ENCODE results near the gene RNPC3. TPM values are rescaled to one million over a fixed set of nuclear protein-coding genes. Genes with fewer than 3 reads are reported as not detected.
"Not testable (repeated sequence)": the region's sequence is repeated elsewhere in the genome, so short reads cannot be mapped to it uniquely, and the experiment has no call there.

Gene RNPC3
- total and polyA plus RNA-seq, 2 experiments from 2014 or later, result 13.4 to 38.2 TPM

- TF ChIP-seq ETS1 (IDR thresholded peaks at IDR 0.05) (no peak), REST (IDR thresholded peaks at IDR 0.05; ENCODE audit: unreplicated experiment) (no peak), EZH2phosphoT487 (IDR thresholded peaks at IDR 0.05; ENCODE audit: unreplicated experiment) (no peak)
Observed at GRCh38 chr1:103576065-103576464, 50.6 kb downstream of the RNPC3 start (continued).

GRCh38 chr1:103576784-103577183 lies 51.3 kb downstream of the RNPC3 start:
- H3K9me2 ChIP-seq (ENCODE audit: insufficient read depth); DNase-seq (ENCODE audit: low spot score); H3K4me1 Mint-ChIP-seq; H3K79me2 ChIP-seq (replicated peaks; ENCODE audit: insufficient read depth); H3K36me3 ChIP-seq (ENCODE audit: insufficient read depth); H3K9me3 Mint-ChIP-seq; H4K20me1 ChIP-seq (replicated peaks; ENCODE audit: insufficient read depth); H2AFZ ChIP-seq; H3K27me3 ChIP-seq (ENCODE audit: insufficient read depth); H3K27ac ChIP-seq (ENCODE audit: low read depth); H3K27ac Mint-ChIP-seq; H3K4me1 ChIP-seq (ENCODE audit: insufficient read depth); H3K4me3 Mint-ChIP-seq; ATAC-seq; H3K4me2 ChIP-seq; H3K4me3 ChIP-seq; H3K27me3 Mint-ChIP-seq (ENCODE audit: insufficient read depth, low read depth, poor library complexity); H3F3A ChIP-seq (replicated peaks; ENCODE audit: low read depth); H3K36me3 Mint-ChIP-seq (ENCODE audit: low read depth): not testable (repeated sequence)

GRCh38 chr1:103582464-103582863 lies 57.0 kb downstream of the RNPC3 start:
- no peak for DNase-seq (ENCODE audit: low spot score)
- Mint-ChIP-seq H3K4me3 (no peak overlapping the region), H3K27me3 (ENCODE audit: insufficient read depth, low read depth, poor library complexity) (no peaks in the 10 kb centered on the region), H3K9me3 (peaks cover 6% of the 10 kb centered on the region), H3K36me3 (ENCODE audit: low read depth) (peaks cover 3% of the 10 kb centered on the region; the same call in 2 of the 3 replicates), H3K27ac (no peak overlapping the region), H3K4me1 (no peaks in the 10 kb centered on the region)
- no peaks in the 10 kb centered on the region for H3F3A ChIP-seq (replicated peaks; ENCODE audit: low read depth)
- no peak overlapping the region for H3K4me3 ChIP-seq
- no peaks in the 10 kb centered on the region for H4K20me1 ChIP-seq (replicated peaks; ENCODE audit: insufficient read depth)
- no peaks in the 10 kb centered on the region for H3K36me3 ChIP-seq (ENCODE audit: insufficient read depth)
- H3K4me2 ChIP-seq, result no peak overlapping the region
- no peak for ATAC-seq
- no peaks in the 10 kb centered on the region for H3K79me2 ChIP-seq (replicated peaks; ENCODE audit: insufficient read depth)
- H3K27me3 ChIP-seq (ENCODE audit: insufficient read depth), result no peaks in the 10 kb centered on the region
- no peak overlapping the region for H3K27ac ChIP-seq (ENCODE audit: low read depth)
- no peaks in the 10 kb centered on the region; the same call in 1 of the 2 replicates for H3K9me2 ChIP-seq (ENCODE audit: insufficient read depth)
- H2AFZ ChIP-seq, result no peak overlapping the region
- no peaks in the 10 kb centered on the region for H3K4me1 ChIP-seq (ENCODE audit: insufficient read depth)
- TF ChIP-seq REST (IDR thresholded peaks at IDR 0.05; ENCODE audit: unreplicated experiment) (no peak), JUNB (IDR thresholded peaks at IDR 0.05; ENCODE audit: unreplicated experiment) (no peak), EZH2 (IDR thresholded peaks at IDR 0.05; ENCODE audit: low read depth, unreplicated experiment) (no peak), CTCF (conservative IDR thresholded peaks at IDR 0.05; ENCODE audit: low read depth in 2 of 2) (no peak), ETS1 (IDR thresholded peaks at IDR 0.05) (no peak), POLR2AphosphoS5 (IDR thresholded peaks at IDR 0.05; ENCODE audit: low read depth) (no peak), ZNF331 (CRISPR knock-in tag; IDR thresholded peaks at IDR 0.05; ENCODE audit: low read depth) (no peak), EZH2phosphoT487 (IDR thresholded peaks at IDR 0.05; ENCODE audit: unreplicated experiment) (no peak)
